OCI-LY1 (cell line): ENCODE data around the gene GXYLT2.

Experiments used
- CTCF ChIP-seq: fragments of 200-600 bp; sonication (generic), shearing (Covaris generic); IDR thresholded peaks from 2 replicates; pipeline ENCODE4 v1.5.1; 2017; ENCODE audit warnings: mild to moderate bottlenecking, antibody characterized with exemption, low read length, moderate library complexity, mixed read lengths
- EZH2 ChIP-seq: fragments of 200-600 bp; sonication (generic), shearing (Covaris generic); IDR thresholded peaks from 2 replicates; pipeline ENCODE4 v1.8.0; 2017; ENCODE audit warnings: borderline replicate concordance, mixed run types, mild to moderate bottlenecking, antibody characterized with exemption, low read length, moderate library complexity, mixed read lengths

GRCh38 chr3:72968266-72968664 is 80.4 kb downstream of the GXYLT2 start:
- TF ChIP-seq CTCF (no peak), EZH2 (no peak)
